Activated naive CD8-positive, alpha-beta T cell (primary cell): ENCODE results near the gene RGS6.

ENCODE experiments used
- H3K27ac Mint-ChIP-seq: one replicate; pipeline ENCODE4 v1.8.0; 2021; ENCODE audit warnings: mixed read lengths
- H3K27me3 Mint-ChIP-seq: one replicate; pipeline ENCODE4 v1.8.0; 2021; ENCODE audit warnings: mixed read lengths
- H3K36me3 Mint-ChIP-seq: one replicate; pipeline ENCODE4 v1.8.0; 2021; ENCODE audit warnings: mixed read lengths
- H3K4me1 Mint-ChIP-seq: one replicate; pipeline ENCODE4 v1.8.0; 2021; ENCODE audit warnings: low read depth, mixed read lengths
- H3K4me3 Mint-ChIP-seq: one replicate; pipeline ENCODE4 v1.8.0; 2021; ENCODE audit warnings: mild to moderate bottlenecking, mixed read lengths
- H3K9me3 Mint-ChIP-seq: one replicate; pipeline ENCODE4 v1.8.0; 2021; ENCODE audit warnings: low read depth, mixed read lengths

Gene RGS6

DNA sequence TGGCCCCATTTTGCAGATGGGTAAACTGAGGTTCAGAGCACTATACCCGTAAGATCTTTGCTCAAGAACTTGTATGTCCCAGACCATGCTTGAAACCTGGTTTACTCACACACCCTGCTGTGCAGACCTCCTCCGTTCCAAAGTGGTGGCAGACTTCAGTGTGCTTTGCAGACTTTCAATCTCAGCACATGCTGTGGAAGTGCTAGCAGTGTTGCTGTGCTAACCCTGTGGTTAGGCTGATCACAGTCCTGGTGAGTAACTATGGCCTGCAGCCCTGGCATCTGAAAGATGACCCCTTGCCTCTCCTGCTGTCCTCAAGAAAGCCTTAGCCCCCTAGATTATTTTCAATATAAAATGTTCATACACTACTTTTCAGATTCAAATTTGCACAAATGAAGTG, 511.0 kb downstream of the RGS6 start:
- peaks cover 55% of the 10 kb centered on the region for H3K4me1 Mint-ChIP-seq
- no peaks in the 10 kb centered on the region for H3K36me3 Mint-ChIP-seq
- H3K9me3 Mint-ChIP-seq, result no peaks in the 10 kb centered on the region
- no peak overlapping the region for H3K27ac Mint-ChIP-seq
- H3K4me3 Mint-ChIP-seq, result no peak overlapping the region
- no peaks in the 10 kb centered on the region for H3K27me3 Mint-ChIP-seq

DNA sequence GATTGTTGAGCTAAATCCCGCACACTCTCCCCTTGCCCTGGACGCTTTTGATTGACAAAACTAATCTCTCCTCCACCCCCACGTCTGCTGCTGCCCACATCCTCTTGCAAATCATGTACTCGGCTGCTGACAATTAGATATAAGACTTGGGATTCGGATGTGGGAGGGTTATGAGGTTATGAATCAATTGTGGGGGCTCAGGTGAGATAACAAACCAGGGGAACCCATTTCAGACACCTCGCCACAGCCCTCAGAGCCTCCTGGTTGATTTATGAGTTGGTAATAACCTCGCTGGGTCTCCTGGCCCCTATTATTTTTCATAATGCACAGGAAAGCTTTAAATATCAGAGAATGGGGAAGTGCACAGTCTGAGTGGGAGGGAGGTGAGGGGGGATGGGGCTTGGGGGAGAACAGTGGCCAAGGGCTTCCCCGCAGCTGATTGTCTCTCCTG, 511.8 kb downstream of the RGS6 start:
- no peaks in the 10 kb centered on the region for H3K27me3 Mint-ChIP-seq
- H3K4me3 Mint-ChIP-seq, result peak overlapping the region; percentile 66
- peaks cover 52% of the 10 kb centered on the region for H3K4me1 Mint-ChIP-seq
- H3K36me3 Mint-ChIP-seq, result no peaks in the 10 kb centered on the region
- peak overlapping the region; percentile 5 for H3K27ac Mint-ChIP-seq
- H3K9me3 Mint-ChIP-seq, result no peaks in the 10 kb centered on the region

DNA sequence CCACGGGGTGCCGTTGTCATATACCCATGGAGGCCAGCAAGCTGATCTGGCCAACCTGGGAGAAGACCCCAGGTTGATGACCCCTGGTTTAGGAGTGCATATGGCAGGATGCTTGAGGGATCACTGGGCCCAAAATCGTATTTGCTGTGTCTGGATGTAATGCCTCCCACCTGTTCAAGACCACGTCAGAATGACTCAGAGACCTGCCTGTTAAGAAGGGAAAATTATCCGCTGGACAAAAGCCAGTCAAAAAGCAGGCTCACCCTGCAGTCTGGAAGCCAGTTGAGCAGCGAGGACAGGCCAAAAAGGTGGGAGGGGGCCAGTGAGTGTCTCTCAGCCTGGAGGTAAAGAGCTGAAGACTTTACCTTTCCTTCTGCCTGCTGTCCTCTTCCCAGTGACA, 512.5 kb downstream of the RGS6 start:
- Mint-ChIP-seq H3K9me3 (no peaks in the 10 kb centered on the region), H3K27ac (no peak overlapping the region), H3K36me3 (no peaks in the 10 kb centered on the region), H3K4me1 (peaks cover 46% of the 10 kb centered on the region), H3K27me3 (no peaks in the 10 kb centered on the region), H3K4me3 (no peak overlapping the region)

GRCh38 chr14:72448212-72448611, 516.0 kb downstream of the RGS6 start:
- peaks cover 2% of the 10 kb centered on the region for H3K36me3 Mint-ChIP-seq
- peaks cover 44% of the 10 kb centered on the region for H3K4me1 Mint-ChIP-seq
- H3K9me3 Mint-ChIP-seq, result no peaks in the 10 kb centered on the region
- no peak overlapping the region for H3K4me3 Mint-ChIP-seq
- H3K27ac Mint-ChIP-seq, result no peak overlapping the region
- H3K27me3 Mint-ChIP-seq, result peaks cover 4% of the 10 kb centered on the region

- Mint-ChIP-seq H3K4me3 (peak overlapping the region; percentile 73), H3K27me3 (peaks cover 4% of the 10 kb centered on the region), H3K9me3 (no peaks in the 10 kb centered on the region), H3K4me1 (peaks cover 25% of the 10 kb centered on the region), H3K36me3 (peaks cover 2% of the 10 kb centered on the region), H3K27ac (no peak overlapping the region)
These were observed 518.3 kb downstream of the RGS6 start for GRCh38 chr14:72450473-72451044.

DNA sequence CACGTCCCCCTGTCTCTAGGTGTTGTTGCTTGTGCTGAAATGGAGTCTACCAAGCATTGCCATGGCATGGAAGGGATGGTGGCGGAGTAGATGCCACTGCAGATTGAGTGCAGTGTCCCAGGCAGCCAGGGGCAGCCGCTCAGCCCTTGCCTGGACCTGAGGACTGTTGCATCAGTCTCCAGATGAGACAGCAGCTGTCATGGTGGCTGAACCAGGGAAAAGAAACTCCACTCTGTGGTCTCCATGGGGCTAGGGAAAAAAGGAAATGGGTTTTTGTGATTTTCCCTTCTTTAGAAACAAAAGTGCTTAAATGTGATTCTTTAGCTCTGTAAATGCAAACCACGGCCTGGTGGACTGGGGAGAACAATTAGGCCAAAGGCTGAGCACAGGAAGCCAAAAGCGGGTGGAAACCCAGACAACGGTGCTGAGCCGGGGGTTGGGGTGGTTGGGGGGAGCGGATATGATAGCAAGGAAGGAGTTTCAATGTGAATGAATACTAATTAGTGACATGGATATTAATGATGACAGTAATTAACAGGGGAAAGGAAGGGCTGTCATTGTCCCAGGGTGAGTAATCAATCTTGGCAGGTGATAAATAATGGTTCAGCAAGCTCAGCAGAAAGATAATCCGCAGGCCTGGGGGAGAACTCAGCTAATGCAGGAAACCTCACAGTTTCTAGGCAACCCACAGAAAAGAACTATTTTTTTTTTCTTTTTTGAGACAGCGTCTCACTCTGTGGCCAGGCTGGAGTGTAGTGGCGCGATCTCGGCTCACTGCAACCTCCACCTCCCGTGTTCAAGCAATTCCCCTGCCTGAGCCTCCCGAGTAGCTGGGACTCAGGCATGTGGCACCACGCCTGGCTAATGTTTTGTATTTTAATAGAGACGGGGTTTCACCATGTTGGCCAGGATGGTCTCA, 519.1 kb downstream of the RGS6 start:
- H3K4me3 Mint-ChIP-seq, result peak overlapping the region; percentile 73
- H3K27ac Mint-ChIP-seq, result no peak overlapping the region
- H3K4me1 Mint-ChIP-seq, result peaks cover 25% of the 10 kb centered on the region
- no peaks in the 10 kb centered on the region for H3K9me3 Mint-ChIP-seq
- H3K27me3 Mint-ChIP-seq, result peaks cover 4% of the 10 kb centered on the region
- H3K36me3 Mint-ChIP-seq, result peaks cover 2% of the 10 kb centered on the region

DNA sequence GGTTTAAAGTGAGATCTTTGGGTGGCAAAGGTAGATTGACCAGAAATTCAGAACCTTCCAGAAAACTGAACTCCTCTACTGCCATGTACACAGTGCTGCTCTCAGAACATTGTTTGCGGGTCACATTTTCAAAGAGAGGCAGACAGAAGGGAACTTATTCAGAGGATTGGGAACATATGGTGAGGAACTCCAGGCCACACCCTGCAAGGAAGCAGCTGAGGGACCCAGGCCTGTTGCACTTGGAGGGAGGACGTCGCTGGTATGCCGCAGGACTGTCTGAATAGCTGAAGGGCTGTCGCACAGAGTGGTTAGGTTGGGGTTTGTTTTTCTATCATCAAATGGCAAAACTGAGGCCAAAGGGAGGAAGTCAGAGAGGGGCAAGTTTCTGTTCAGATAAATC, 520.5 kb downstream of the RGS6 start:
- H3K9me3 Mint-ChIP-seq, result no peaks in the 10 kb centered on the region
- peak overlapping the region; percentile 16 for H3K27ac Mint-ChIP-seq
- H3K27me3 Mint-ChIP-seq, result peaks cover 4% of the 10 kb centered on the region
- peaks cover 25% of the 10 kb centered on the region for H3K4me1 Mint-ChIP-seq
- H3K36me3 Mint-ChIP-seq, result peaks cover 2% of the 10 kb centered on the region
- no peak overlapping the region for H3K4me3 Mint-ChIP-seq

DNA sequence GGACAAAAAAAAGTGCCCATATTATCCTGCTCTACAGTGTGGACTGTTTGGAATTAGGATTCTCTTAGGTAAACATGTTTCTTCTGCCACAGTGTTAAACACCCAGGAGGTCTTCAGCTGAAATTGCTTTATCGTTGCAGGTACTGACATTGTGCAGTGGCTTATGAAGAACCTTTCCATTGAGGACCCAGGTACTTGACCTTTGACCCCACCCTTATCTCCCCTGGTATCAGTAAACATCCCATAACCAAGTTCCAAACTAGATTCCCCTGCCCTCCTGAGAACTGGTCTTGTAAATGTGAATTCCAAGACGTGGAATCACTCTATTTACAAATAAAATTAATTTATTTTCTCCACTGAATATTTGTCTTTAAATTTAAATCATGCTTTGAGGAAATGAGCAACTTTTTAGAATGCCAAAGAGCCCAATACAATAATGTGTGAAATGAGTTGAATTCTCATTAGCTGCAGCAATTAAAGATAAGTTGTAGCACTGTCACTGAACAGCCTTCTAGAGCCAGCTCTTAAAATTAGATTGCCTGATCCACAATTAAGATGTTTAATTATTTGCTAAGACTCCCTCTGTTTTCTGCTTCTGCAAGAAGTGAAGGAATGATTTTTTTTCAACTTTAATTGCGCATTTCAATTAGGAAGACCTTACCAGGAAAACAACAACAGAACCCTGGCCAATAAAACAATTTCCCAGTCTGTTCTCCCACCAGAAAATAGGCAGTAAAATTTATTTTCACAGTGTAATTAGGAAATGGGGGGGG, 522.3 kb downstream of the RGS6 start:
- Mint-ChIP-seq H3K4me1 (peaks cover 25% of the 10 kb centered on the region), H3K27me3 (peaks cover 6% of the 10 kb centered on the region), H3K27ac (no peak overlapping the region), H3K36me3 (peaks cover 2% of the 10 kb centered on the region), H3K4me3 (no peak overlapping the region), H3K9me3 (no peaks in the 10 kb centered on the region)

GRCh38 chr14:72457641-72458040, 525.4 kb downstream of the RGS6 start:
- H3K9me3 Mint-ChIP-seq, result no peaks in the 10 kb centered on the region
- H3K36me3 Mint-ChIP-seq, result peaks cover 2% of the 10 kb centered on the region
- H3K27ac Mint-ChIP-seq, result no peak overlapping the region
- peaks cover 6% of the 10 kb centered on the region for H3K27me3 Mint-ChIP-seq
- no peak overlapping the region for H3K4me3 Mint-ChIP-seq
- peaks cover 4% of the 10 kb centered on the region for H3K4me1 Mint-ChIP-seq

DNA sequence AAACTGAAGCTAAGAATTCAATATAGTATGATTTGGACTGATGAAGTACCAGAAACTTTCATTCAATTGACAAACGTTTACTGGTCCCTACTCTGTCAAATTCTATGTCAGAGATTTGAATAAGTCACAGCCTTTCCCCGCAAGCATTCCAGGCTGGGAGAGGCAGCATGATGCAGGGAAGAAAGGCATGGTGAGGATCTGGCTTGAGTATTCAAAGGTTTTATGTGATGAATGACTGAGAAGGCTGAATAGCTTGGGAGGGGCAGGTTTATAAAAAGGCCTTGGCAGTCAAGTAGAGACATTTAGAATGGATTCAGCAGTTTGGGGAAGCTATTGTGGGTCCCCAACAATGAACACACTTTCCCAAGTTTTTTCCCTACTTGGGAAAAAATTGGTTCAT, 529.8 kb downstream of the RGS6 start:
- Mint-ChIP-seq H3K4me3 (no peak overlapping the region), H3K4me1 (no peaks in the 10 kb centered on the region), H3K27ac (no peak overlapping the region), H3K9me3 (peaks cover 8% of the 10 kb centered on the region), H3K27me3 (peaks cover 3% of the 10 kb centered on the region), H3K36me3 (peaks cover 7% of the 10 kb centered on the region)

DNA sequence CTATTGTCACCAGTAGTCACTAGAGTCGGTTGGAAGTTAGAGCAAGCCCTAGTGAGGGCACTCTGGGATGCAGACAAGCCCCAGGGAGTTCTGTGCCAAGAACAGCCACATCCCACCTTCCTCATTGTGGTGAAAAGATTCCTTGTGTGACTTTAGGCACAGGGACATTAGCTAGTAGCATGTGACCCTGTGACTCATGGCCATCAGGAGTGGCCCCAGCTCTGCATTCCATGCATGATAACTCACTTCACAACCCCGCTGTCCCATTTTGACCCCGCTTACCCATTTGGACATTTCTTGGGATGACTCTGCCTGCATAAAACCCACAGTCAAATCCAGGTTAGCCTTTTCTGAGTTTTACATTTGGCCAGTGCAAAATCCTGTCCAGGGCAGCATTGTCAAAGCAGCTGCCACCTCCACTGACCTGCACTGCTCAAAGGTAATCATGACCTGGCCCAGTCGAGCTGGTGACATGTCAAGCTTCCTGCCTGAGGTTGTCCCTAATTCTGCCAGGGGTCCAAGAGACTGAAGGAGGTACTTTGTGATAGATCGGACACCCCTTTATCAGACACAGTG, 531.1 kb downstream of the RGS6 start:
- Mint-ChIP-seq H3K36me3 (peaks cover 7% of the 10 kb centered on the region), H3K4me1 (no peaks in the 10 kb centered on the region), H3K27me3 (peaks cover 1% of the 10 kb centered on the region), H3K27ac (no peak overlapping the region), H3K4me3 (no peak overlapping the region), H3K9me3 (peaks cover 8% of the 10 kb centered on the region)

DNA sequence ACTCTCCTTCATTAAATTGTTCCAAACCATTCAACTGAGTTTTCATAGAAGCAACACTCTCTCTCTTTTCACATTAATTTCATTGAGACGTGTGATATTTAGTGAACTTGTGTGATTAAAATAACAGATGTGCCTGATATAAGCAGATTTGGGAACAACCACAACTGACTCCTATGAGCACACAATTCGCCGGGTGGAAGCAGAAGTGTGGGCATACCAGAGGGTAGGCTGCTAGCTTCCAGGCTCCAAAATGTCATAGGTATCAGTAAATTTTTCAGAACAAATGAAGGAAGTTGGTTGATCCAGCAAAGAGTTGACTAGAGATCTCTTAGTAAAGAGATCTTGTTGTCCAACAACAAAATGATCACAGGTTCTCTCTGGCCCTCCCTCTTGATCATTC, 532.0 kb downstream of the RGS6 start:
- Mint-ChIP-seq H3K4me1 (no peaks in the 10 kb centered on the region), H3K4me3 (no peak overlapping the region), H3K27ac (no peak overlapping the region), H3K36me3 (peaks cover 7% of the 10 kb centered on the region), H3K9me3 (peaks cover 8% of the 10 kb centered on the region), H3K27me3 (peaks cover 1% of the 10 kb centered on the region)

- Mint-ChIP-seq H3K4me3 (no peak overlapping the region), H3K4me1 (no peaks in the 10 kb centered on the region), H3K36me3 (peaks cover 7% of the 10 kb centered on the region), H3K27ac (no peak overlapping the region), H3K27me3 (peaks cover 1% of the 10 kb centered on the region), H3K9me3 (peaks cover 8% of the 10 kb centered on the region)
These were observed 534.1 kb downstream of the RGS6 start for GRCh38 chr14:72466325-72466724.

DNA sequence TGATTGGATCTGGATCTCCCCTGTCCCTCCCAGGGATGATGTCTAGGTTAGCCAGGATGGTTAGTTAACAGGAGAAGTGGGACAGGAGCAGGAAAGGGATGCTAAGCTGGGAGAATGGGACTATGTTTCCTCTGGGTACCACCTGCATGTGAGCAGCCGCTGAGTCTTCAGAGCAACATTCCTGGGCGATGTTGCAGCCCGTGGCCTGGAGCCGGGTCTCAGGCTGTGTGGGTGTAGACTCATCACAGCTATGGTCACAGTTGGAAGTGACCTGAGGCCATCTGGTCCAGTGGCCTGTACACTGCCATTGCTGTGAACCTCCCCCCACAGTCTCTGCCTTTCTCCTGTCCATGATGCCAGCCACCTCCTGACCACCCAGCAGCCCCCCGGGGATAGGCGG, 539.1 kb downstream of the RGS6 start:
- Mint-ChIP-seq H3K4me1 (peaks cover 10% of the 10 kb centered on the region), H3K27ac (no peak overlapping the region), H3K9me3 (peaks cover 2% of the 10 kb centered on the region), H3K4me3 (no peak overlapping the region), H3K27me3 (no peaks in the 10 kb centered on the region), H3K36me3 (peaks cover 2% of the 10 kb centered on the region)

GRCh38 chr14:72472845-72473244, 540.6 kb downstream of the RGS6 start:
- Mint-ChIP-seq H3K9me3 (no peaks in the 10 kb centered on the region), H3K27ac (no peak overlapping the region), H3K36me3 (no peaks in the 10 kb centered on the region)

More at GRCh38 chr14:72472845-72473244, 540.6 kb downstream of the RGS6 start:
- Mint-ChIP-seq H3K27me3 (no peaks in the 10 kb centered on the region), H3K4me3 (no peak overlapping the region), H3K4me1 (peaks cover 24% of the 10 kb centered on the region)
